Activated CD4-positive, alpha-beta memory T cell treated with anti-CD3 and anti-CD28 coated beads, Interleukin-2, amount 10 ng/mL, durations not matched to agents 7 days and 5 days (primary cell): ENCODE measurements around the gene RIF1. TPM values are rescaled to one million over a fixed set of nuclear protein-coding genes. Genes with fewer than 3 reads are reported as not detected.

Experiments used
- CTCF ChIA-PET: fragments of 350-600 bp; sonication (Branson Sonifier 250); formaldehyde crosslinking; loops from one replicate; lab custom pipeline; 2021; ENCODE audit warnings: antibody characterized with exemption, inconsistent platforms; lab: Charles Lee
- POLR2A ChIA-PET: fragments of 350-600 bp; sonication (Branson Sonifier 250); formaldehyde crosslinking; loops from one replicate; lab custom pipeline; 2021; ENCODE audit warnings: antibody characterized with exemption; lab: Charles Lee
- DNase-seq: peaks from one replicate; pipeline ENCODE4 v3.0.0-alpha.2; 2020
- H3K27ac Mint-ChIP-seq: one replicate; pipeline ENCODE4 v1.8.0; 2021; ENCODE audit warnings: mild to moderate bottlenecking, mixed read lengths
- H3K27me3 Mint-ChIP-seq: one replicate; pipeline ENCODE4 v1.8.0; 2021; ENCODE audit warnings: mixed read lengths
- H3K36me3 Mint-ChIP-seq: one replicate; pipeline ENCODE4 v1.8.0; 2021; ENCODE audit warnings: low read depth, mixed read lengths
- H3K4me1 Mint-ChIP-seq: one replicate; pipeline ENCODE4 v1.8.0; 2021; ENCODE audit warnings: mixed read lengths
- H3K4me3 Mint-ChIP-seq: one replicate; pipeline ENCODE4 v1.8.0; 2021; ENCODE audit warnings: mild to moderate bottlenecking, mixed read lengths
- H3K9me3 Mint-ChIP-seq: one replicate; pipeline ENCODE4 v1.8.0; 2021; ENCODE audit warnings: mixed read lengths
- total RNA-seq, 2 experiments: library from RNA; stranded (reverse); gene quantifications; one replicate each; pipeline ENCODE4 v1.2.3, GENCODE V29; 2021

Gene RIF1
- total RNA-seq, 2 experiments from 2014 or later = 50.4 to 52.4 TPM

DNA sequence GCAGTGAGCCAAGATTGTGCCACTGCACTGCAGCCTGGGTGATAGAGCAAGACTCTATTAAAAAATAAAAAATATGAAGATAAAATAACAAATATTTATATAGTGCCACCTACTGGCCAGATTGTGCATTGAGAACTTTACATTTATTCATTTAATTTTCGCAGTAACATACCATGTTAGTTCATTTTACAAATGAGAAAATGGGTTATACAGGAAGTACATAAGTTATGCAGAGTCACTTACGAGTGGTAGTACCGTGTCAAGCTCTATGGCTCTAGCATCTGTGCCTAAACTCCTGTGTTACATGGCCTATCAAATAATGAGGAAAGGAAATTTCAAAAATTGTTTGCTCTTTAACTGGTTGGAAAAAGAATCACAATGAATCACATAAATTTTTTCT, 27.9 kb downstream of the RIF1 start:
- no peaks in the 10 kb centered on the region for H3K9me3 Mint-ChIP-seq
- H3K36me3 Mint-ChIP-seq = peaks cover 43% of the 10 kb centered on the region
- no peak for DNase-seq
- H3K27me3 Mint-ChIP-seq = no peaks in the 10 kb centered on the region
- H3K27ac Mint-ChIP-seq = peak overlapping the region; percentile 40
- POLR2A ChIA-PET = interaction anchor here (1.9 kb wide), 1 partner anchor 147 kb away, joined by 4 read pairs; no protein-coding TSS in a partner anchor
- CTCF ChIA-PET = interaction anchor here (0.7 to 2.6 kb wide), 17 partner anchors 10 to 588 kb away, joined by 3 to 11 read pairs (median 6); partner anchors contain the start of gene RBM43
- H3K4me3 Mint-ChIP-seq = no peak overlapping the region
- peaks cover 7% of the 10 kb centered on the region for H3K4me1 Mint-ChIP-seq

GRCh38 chr2:151438506-151438905, 28.8 kb downstream of the RIF1 start:
- Mint-ChIP-seq H3K4me3 (no peak overlapping the region), H3K9me3 (no peaks in the 10 kb centered on the region), H3K27ac (no peak overlapping the region), H3K4me1 (peaks cover 7% of the 10 kb centered on the region), H3K27me3 (no peaks in the 10 kb centered on the region), H3K36me3 (peaks cover 40% of the 10 kb centered on the region)
- CTCF ChIA-PET = interaction anchor here (1.3 to 2.3 kb wide), 6 partner anchors 9 to 169 kb away, joined by 3 to 8 read pairs (median 6); no protein-coding TSS in a partner anchor
- DNase-seq = no peak
- POLR2A ChIA-PET = interaction anchor here (1.3 kb wide), 1 partner anchor 11 kb away, joined by 3 read pairs; no protein-coding TSS in a partner anchor

DNA sequence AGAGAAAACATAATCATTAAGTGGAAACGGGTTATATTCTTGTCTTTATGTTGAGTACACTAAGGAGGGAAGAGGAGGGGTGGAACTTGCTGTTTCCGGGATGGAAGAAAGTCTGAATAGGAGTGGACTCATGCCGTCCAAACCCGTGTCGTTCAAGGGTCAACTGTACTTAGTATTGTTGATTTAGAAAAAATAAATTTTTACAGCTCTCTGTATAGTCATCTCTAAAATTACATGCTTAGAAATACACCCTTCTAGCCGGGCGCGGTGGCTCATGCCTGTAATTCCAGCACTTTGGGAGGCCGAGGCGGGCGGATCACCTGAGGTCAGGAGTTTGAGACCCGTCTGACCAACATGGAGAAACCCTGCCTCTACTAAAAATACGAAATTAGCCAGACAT, 29.4 kb downstream of the RIF1 start:
- no peak overlapping the region for H3K4me3 Mint-ChIP-seq
- CTCF ChIA-PET = interaction anchor here (1.3 to 1.8 kb wide), 3 partner anchors 9 to 20 kb away, joined by 3 to 8 read pairs (median 6); no protein-coding TSS in a partner anchor

DNA sequence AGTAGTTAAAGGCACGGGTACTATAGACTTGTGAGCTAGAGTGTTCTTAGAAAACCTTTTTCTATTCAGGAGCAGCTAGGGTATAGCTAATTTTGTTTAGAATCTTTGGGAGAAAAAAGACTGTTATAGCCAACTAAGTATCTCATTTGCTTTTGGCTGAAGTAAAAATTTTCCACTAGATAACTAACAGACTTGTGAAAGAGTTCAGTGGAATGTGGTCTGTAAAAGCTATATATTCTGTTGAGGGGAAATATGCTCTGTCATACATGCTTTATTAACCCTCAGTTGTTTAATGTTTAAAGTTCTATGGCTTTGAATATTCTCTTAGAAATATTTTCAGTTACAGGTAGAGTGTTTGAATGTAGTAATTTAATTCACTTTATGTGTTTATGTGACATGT, 49.7 kb downstream of the RIF1 start:
- no peaks in the 10 kb centered on the region for H3K9me3 Mint-ChIP-seq
- H3K4me1 Mint-ChIP-seq = no peaks in the 10 kb centered on the region
- no peak overlapping the region for H3K4me3 Mint-ChIP-seq
- H3K36me3 Mint-ChIP-seq = peaks cover 67% of the 10 kb centered on the region
- H3K27me3 Mint-ChIP-seq = no peaks in the 10 kb centered on the region
- no peak for DNase-seq
- POLR2A ChIA-PET = no interaction called here
- H3K27ac Mint-ChIP-seq = no peak overlapping the region
- CTCF ChIA-PET = interaction anchor here (1.6 kb wide), 1 partner anchor 21 kb away, joined by 6 read pairs; no protein-coding TSS in a partner anchor

More for the DNA sequence above, 29.4 kb downstream of the RIF1 start:
- POLR2A ChIA-PET = interaction anchor here (1.3 kb wide), 1 partner anchor 12 kb away, joined by 3 read pairs; no protein-coding TSS in a partner anchor
- Mint-ChIP-seq H3K4me1 (peaks cover 7% of the 10 kb centered on the region), H3K27me3 (no peaks in the 10 kb centered on the region), H3K27ac (no peak overlapping the region), H3K9me3 (no peaks in the 10 kb centered on the region), H3K36me3 (peaks cover 44% of the 10 kb centered on the region)
- DNase-seq = no peak

GRCh38 chr2:151465771-151466170, 56.1 kb downstream of the RIF1 start:
- no peak overlapping the region for H3K27ac Mint-ChIP-seq
- CTCF ChIA-PET = no interaction called here
- DNase-seq = no peak

DNA sequence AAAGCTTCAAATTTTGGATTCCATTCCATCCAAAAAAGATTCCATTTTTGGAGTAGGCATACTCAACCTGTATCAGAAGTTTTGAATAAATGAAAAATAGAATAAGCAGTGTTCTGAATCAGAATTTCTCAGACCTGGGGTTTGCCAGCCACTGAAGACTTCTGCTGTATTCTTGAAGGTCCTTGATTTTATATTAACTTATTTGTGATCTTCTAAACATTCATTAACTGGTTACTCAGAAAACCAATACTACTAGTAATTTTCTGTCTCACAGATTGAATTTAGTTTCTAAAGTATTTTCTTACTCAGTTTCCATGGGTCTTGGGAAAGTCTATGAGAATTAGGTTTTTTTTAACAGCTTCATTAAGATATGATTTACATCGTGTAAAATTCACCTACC, 60.9 kb downstream of the RIF1 start:
- H3K4me1 Mint-ChIP-seq = peaks cover 18% of the 10 kb centered on the region
- peaks cover 3% of the 10 kb centered on the region for H3K9me3 Mint-ChIP-seq
- peaks cover 88% of the 10 kb centered on the region for H3K36me3 Mint-ChIP-seq
- H3K27me3 Mint-ChIP-seq = no peaks in the 10 kb centered on the region
- H3K4me3 Mint-ChIP-seq = no peak overlapping the region
- H3K27ac Mint-ChIP-seq = no peak overlapping the region
- ChIA-PET CTCF (interaction anchor here (0.6 to 1.5 kb wide), 3 partner anchors 28 to 35 kb away, joined by 3 to 4 read pairs (median 4); no protein-coding TSS in a partner anchor), POLR2A (no interaction called here)
- no peak for DNase-seq

More at GRCh38 chr2:151465771-151466170, 56.1 kb downstream of the RIF1 start:
- Mint-ChIP-seq H3K9me3 (no peaks in the 10 kb centered on the region), H3K27me3 (no peaks in the 10 kb centered on the region), H3K4me1 (peaks cover 2% of the 10 kb centered on the region), H3K36me3 (peaks cover 87% of the 10 kb centered on the region), H3K4me3 (no peak overlapping the region)
- POLR2A ChIA-PET = no interaction called here

DNA sequence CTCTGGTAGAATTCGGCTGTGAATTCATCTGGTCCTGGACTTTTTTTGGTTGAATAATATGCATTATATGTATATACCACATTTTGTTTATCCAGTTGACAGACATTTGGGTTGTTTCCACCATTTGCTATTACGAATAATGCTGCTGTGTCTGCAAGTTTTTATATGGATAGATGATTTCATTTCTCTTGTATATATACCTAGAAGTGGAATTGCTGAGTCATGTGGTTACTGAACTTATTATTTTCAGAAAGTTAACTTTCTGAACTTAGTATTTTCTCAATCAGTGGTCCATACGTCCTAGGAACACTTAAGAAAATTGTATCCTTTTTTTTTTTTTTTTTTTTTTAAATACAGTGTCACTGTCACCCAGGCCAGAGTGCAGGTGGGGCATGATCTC, 63.3 kb downstream of the RIF1 start:
- H3K27me3 Mint-ChIP-seq = no peaks in the 10 kb centered on the region
- peaks cover 3% of the 10 kb centered on the region for H3K9me3 Mint-ChIP-seq
- peaks cover 87% of the 10 kb centered on the region for H3K36me3 Mint-ChIP-seq
- DNase-seq = no peak
- POLR2A ChIA-PET = no interaction called here
- no peak overlapping the region for H3K4me3 Mint-ChIP-seq
- H3K4me1 Mint-ChIP-seq = peaks cover 19% of the 10 kb centered on the region
- CTCF ChIA-PET = no interaction called here
- H3K27ac Mint-ChIP-seq = no peak overlapping the region

GRCh38 chr2:151475071-151475470, 65.4 kb downstream of the RIF1 start:
- peaks cover 3% of the 10 kb centered on the region for H3K9me3 Mint-ChIP-seq
- CTCF ChIA-PET = no interaction called here
- peaks cover 19% of the 10 kb centered on the region for H3K4me1 Mint-ChIP-seq
- H3K4me3 Mint-ChIP-seq = no peak overlapping the region
- no peak overlapping the region for H3K27ac Mint-ChIP-seq
- POLR2A ChIA-PET = no interaction called here
- H3K36me3 Mint-ChIP-seq = peaks cover 85% of the 10 kb centered on the region
- no peak for DNase-seq
- no peaks in the 10 kb centered on the region for H3K27me3 Mint-ChIP-seq

DNA sequence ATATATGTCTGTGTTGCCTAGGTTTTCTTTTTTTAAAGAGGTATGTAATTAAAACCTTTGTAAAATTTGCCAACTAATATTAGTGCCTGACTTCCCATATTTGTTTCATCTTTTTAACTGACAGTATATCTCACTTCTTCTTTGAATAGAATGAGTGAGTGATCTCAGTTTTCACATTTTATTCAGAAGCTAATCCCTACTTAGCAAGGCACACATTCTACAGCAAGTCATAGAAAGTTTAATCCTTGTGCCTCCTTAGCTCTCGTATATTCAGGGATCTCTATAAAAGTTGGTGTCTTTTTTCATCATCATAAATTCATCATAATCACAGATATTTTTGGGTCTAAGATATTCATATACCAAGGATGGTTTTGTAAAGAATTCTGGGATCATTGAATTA, 66.6 kb downstream of the RIF1 start:
- Mint-ChIP-seq H3K36me3 (peaks cover 82% of the 10 kb centered on the region), H3K27me3 (no peaks in the 10 kb centered on the region), H3K4me1 (peaks cover 27% of the 10 kb centered on the region), H3K27ac (no peak overlapping the region), H3K4me3 (no peak overlapping the region), H3K9me3 (peaks cover 3% of the 10 kb centered on the region)
- ChIA-PET CTCF (interaction anchor here (0.8 kb wide), 1 partner anchor 39 kb away, joined by 3 read pairs; no protein-coding TSS in a partner anchor), POLR2A (no interaction called here)
- no peak for DNase-seq

DNA sequence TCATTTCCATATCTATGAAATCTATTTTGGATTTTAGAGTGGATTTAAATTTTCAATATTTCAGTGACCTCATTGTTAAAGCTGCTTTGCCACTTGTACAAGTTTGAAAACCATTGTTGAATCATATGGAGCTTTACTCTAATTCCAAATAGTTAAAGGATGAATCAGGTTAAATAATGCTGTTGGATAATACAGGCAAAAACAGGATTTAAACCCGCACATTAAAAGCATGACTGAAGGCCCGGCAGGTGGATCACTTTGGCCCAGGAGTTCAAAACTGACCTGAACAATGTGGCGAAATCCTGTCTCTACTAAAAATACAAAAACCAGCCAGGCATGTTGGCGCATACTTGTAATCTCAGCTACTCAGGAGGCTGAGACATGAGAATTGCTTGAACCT, 68.3 kb downstream of the RIF1 start:
- peaks cover 30% of the 10 kb centered on the region for H3K4me1 Mint-ChIP-seq
- H3K9me3 Mint-ChIP-seq = peaks cover 3% of the 10 kb centered on the region
- peaks cover 82% of the 10 kb centered on the region for H3K36me3 Mint-ChIP-seq
- CTCF ChIA-PET = interaction anchor here (0.7 kb wide), 1 partner anchor 96 kb away, joined by 3 read pairs; no protein-coding TSS in a partner anchor
- DNase-seq = no peak
- no peaks in the 10 kb centered on the region for H3K27me3 Mint-ChIP-seq
- POLR2A ChIA-PET = no interaction called here
- no peak overlapping the region for H3K4me3 Mint-ChIP-seq
- H3K27ac Mint-ChIP-seq = no peak overlapping the region

DNA sequence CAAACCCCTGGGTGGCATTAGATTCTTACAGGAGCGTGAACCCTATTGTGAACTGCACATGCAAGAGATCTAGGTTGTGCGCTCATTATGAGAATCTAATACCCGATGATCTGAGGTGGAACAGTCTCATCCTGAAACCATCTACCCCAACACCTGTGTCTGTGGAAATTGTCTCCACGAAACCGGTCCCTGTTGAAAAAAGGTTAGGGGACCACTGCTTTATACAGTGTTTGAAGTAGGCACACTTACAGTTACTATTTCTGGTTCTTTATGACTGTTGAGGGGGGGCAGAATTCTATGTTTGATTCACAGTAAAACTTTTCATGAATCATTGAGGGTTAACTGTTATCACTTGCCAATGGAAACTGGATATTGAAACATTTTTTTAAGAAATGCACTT, 72.0 kb downstream of the RIF1 start:
- DNase-seq = no peak
- CTCF ChIA-PET = no interaction called here
- Mint-ChIP-seq H3K36me3 (peaks cover 89% of the 10 kb centered on the region), H3K27ac (peak overlapping the region; percentile 26), H3K4me1 (peaks cover 32% of the 10 kb centered on the region), H3K9me3 (peaks cover 8% of the 10 kb centered on the region), H3K27me3 (no peaks in the 10 kb centered on the region), H3K4me3 (no peak overlapping the region)
- POLR2A ChIA-PET = no interaction called here

DNA sequence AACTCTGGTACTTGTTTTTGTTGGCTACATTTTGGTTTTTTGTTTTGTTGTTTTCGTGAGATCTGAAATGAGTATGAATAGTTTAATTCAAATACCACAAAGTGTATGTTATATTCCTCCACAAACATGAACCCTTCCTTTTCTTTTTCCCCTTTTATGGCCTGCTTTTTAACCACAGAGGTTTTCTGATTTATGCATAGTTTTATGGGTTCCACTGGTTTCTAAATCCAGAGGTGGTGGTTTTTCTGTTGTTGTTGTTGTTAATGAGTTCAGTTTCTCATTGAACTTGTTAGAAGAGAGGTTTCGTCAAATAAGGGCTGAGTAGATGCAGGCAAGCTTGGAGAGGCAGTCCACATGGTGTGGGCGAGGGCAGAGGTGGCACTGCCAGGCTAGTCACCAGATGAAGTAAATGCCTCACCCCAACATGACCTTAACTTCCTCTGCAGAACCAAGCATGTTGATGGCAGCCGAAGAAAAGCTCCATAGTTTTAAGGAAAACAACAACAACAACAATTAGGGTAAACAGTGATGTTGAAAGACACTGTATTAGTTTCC, 72.5 kb downstream of the RIF1 start:
- H3K4me1 Mint-ChIP-seq = peaks cover 32% of the 10 kb centered on the region
- H3K27ac Mint-ChIP-seq = peak overlapping the region; percentile 26
- no peak overlapping the region for H3K4me3 Mint-ChIP-seq
- peaks cover 8% of the 10 kb centered on the region for H3K9me3 Mint-ChIP-seq
- H3K27me3 Mint-ChIP-seq = no peaks in the 10 kb centered on the region
- DNase-seq = no peak
- ChIA-PET POLR2A (no interaction called here), CTCF (interaction anchor here (0.9 kb wide), 1 partner anchor 61 kb away, joined by 3 read pairs; no protein-coding TSS in a partner anchor)
- H3K36me3 Mint-ChIP-seq = peaks cover 88% of the 10 kb centered on the region

DNA sequence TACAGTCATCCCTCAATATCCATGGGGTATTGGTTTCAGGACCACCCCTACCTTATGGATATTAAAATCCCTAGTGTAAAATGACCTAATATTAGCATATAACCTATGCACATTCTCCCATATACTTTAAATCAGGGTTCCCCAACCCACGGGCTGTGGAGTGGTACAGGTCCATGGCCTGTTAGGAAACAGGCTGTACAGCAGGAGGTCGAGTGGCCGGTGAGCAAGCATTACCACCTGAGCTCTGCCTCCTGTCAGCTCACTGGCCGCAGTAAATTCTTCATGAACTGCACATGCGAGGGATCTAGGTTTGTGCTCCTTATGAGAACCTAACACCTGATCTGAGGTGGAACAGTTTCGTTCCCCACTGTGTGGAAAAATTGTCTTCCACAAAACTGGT, 73.8 kb downstream of the RIF1 start:
- H3K36me3 Mint-ChIP-seq = peaks cover 78% of the 10 kb centered on the region
- H3K9me3 Mint-ChIP-seq = peaks cover 8% of the 10 kb centered on the region
- DNase-seq = no peak
- no peaks in the 10 kb centered on the region for H3K27me3 Mint-ChIP-seq
- no peak overlapping the region for H3K27ac Mint-ChIP-seq
- CTCF ChIA-PET = no interaction called here
- POLR2A ChIA-PET = no interaction called here
- peaks cover 32% of the 10 kb centered on the region for H3K4me1 Mint-ChIP-seq
- H3K4me3 Mint-ChIP-seq = no peak overlapping the region
